Measurements from ENCODE around the gene LHFPL3. TPM values are rescaled to one million over a fixed set of nuclear protein-coding genes. Genes with fewer than 3 reads are reported as not detected.
"Not testable (repeated sequence)": the region's sequence is repeated elsewhere in the genome, so short reads cannot be mapped to it uniquely, and the experiment has no call there.

Gene LHFPL3
- total RNA-seq, 1 donor from 2014 or later = not detected

DNA sequence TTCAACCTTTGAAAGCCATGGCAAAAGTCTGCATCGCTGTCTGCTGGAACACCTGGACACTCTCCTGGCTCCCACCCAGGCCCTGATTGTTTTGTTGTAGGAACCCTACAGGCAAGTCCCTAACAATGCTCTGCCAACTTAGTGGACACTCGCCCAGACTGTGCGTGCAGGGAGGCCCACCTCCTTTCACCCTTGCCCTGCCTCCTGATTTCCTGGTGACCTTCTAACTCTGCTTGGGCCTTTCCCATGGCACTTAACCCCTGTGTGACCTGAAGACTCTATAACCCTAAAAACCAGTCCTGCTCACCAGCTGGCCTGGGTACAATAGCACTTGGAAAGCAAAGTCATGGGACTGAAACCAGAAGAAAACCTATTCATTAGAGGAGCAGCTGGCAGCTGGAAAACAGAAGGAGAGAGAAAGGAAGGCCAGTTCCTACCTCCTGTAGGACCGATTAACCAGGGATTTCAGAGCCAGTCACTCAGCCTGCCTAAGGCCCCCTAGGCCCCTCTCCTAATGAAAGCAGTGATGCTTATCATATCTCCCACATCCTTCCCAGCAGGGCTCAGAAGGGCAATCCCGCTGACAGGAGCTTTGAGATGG lies 602.9 kb downstream of the LHFPL3 start:
- TF ChIP-seq CTCF (conservative IDR thresholded peaks at IDR 0.05; ENCODE audit: low read depth, low read length) = no peak

DNA sequence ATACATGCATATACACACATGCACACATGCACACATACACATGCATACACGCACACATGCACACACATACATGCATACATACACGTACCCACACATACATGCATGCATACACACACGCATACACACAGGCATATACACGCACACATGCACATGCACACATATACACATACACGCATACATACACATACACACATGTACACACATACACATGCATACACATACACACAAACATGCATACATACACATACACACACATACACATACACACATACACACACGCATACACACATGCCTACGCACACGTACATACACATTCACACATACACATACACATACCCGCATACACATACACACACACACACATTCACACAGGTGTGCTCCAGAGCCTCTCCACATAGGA lies 604.6 kb downstream of the LHFPL3 start:
- no peak for DNase-seq (ENCODE audit: low read depth)
- no peak for TF ChIP-seq CTCF (conservative IDR thresholded peaks at IDR 0.05; ENCODE audit: low read depth, low read length)
- H3K4me3 ChIP-seq (ENCODE audit: low read depth, low read length) = no peak overlapping the region

More for the DNA sequence above, 602.9 kb downstream of the LHFPL3 start:
- no peak for DNase-seq (ENCODE audit: low read depth)
- no peak overlapping the region for H3K4me3 ChIP-seq (ENCODE audit: low read depth, low read length)

DNA sequence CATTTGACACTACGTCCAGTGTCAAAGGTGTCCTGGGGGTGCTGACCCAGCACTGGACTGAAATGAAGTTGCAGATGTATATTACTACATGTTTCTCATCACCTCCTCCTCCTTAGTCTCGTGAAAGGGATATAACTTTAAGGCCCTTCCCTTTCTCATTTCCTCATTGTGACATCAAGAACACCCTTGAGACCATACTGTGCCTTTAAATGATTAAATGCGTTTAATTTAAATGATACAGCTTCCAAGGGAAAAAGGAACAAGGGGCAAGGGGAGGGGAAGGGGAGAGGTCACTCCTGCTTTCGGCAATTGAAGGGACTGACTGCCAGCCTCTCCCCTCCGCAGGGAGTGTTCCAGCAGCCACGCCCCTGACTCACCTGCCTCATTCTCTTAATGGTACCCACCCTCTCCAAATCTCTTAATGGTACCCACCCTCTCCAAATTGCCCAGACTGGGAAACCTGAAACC lies 605.2 kb downstream of the LHFPL3 start:
- no peak for TF ChIP-seq CTCF (conservative IDR thresholded peaks at IDR 0.05; ENCODE audit: low read depth, low read length)
- no peak overlapping the region for H3K4me3 ChIP-seq (ENCODE audit: low read depth, low read length)
- DNase-seq (ENCODE audit: low read depth) = no peak

GRCh38 chr7:104934665-104935064 lies 606.3 kb downstream of the LHFPL3 start:
- no peak overlapping the region for H3K4me3 ChIP-seq (ENCODE audit: low read depth, low read length)
- DNase-seq (ENCODE audit: low read depth) = no peak
- TF ChIP-seq CTCF (conservative IDR thresholded peaks at IDR 0.05; ENCODE audit: low read depth, low read length) = no peak

DNA sequence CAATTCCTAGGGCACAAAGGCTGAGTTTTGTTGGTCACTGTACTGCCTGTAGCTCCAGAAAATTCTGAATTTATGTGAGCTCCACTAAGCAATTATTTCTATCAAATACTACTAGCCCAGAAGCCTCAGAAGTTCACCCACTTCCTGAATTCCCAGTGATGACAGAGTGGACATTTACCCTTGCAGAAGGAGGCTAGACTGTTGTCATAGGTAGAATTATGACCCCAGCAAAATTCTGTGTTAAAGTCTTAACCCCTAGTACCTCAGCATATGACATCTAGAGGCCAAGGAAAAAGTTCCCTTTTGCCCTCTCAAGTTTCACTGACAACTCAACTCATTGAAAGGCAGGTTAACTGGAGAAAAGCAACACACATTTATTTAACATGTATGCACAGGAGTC lies 606.9 kb downstream of the LHFPL3 start:
- no peak for DNase-seq (ENCODE audit: low read depth)
- no peak for TF ChIP-seq CTCF (conservative IDR thresholded peaks at IDR 0.05; ENCODE audit: low read depth, low read length)
- no peak overlapping the region for H3K4me3 ChIP-seq (ENCODE audit: low read depth, low read length)

- TF ChIP-seq CTCF (conservative IDR thresholded peaks at IDR 0.05; ENCODE audit: low read depth, low read length) = no peak
- no peak for DNase-seq (ENCODE audit: low read depth)
- no peak overlapping the region for H3K4me3 ChIP-seq (ENCODE audit: low read depth, low read length)
Observed at GRCh38 chr7:104936546-104936945, 608.1 kb downstream of the LHFPL3 start.

GRCh38 chr7:104937489-104937888 lies 609.1 kb downstream of the LHFPL3 start:
- DNase-seq (ENCODE audit: low read depth); H3K4me3 ChIP-seq (ENCODE audit: low read depth, low read length): not testable (repeated sequence)

Data from epithelial cell of proximal tubule (primary cell).